Upper lobe of right lung (tissue), 1 donor: Measurements from ENCODE around the gene ZNF100. TPM values are rescaled to one million over a fixed set of nuclear protein-coding genes. Genes with fewer than 3 reads are reported as not detected.
"Not testable (repeated sequence)": the region's sequence is repeated elsewhere in the genome, so short reads cannot be mapped to it uniquely, and the experiment has no call there.

ENCODE experiments used
- ATAC-seq: fragments of 200-7000 bp; cut with Tn5 transposase; one replicate; pipeline ENCODE4 v1.9.1; 2020; ENCODE audit warnings: mild to moderate bottlenecking, moderate library complexity
- DNase-seq: peaks from one replicate; pipeline ENCODE4 v3.0.0-alpha.2; 2020
- H3K27ac ChIP-seq: fragments of 200-600 bp; one replicate; pipeline ENCODE4 v1.8.0; 2022
- H3K27me3 ChIP-seq: fragments of 200-600 bp; one replicate; pipeline ENCODE4 v1.8.0; 2022; ENCODE audit warnings: mild to moderate bottlenecking
- H3K36me3 ChIP-seq: fragments of 200-600 bp; one replicate; pipeline ENCODE4 v1.8.0; 2022
- H3K4me1 ChIP-seq: fragments of 200-600 bp; one replicate; pipeline ENCODE4 v1.8.0; 2022
- H3K4me3 ChIP-seq: fragments of 200-600 bp; one replicate; pipeline ENCODE4 v1.8.0; 2022; ENCODE audit warnings: mild to moderate bottlenecking
- H3K9me3 ChIP-seq: fragments of 200-600 bp; one replicate; pipeline ENCODE4 v1.8.0; 2022
- intact Hi-C: fragments of 100-400 bp; cut with DNase I; formaldehyde crosslinking; loops from one replicate; pipeline ENCODE4 v1.11.0; 2022
- total RNA-seq: library from RNA; stranded (reverse); fragmentation: NEBNext Ultra II Directional; extraction: Animal tissue kit (Norgen Biotek cat#: 25700); gene quantifications from one replicate; pipeline ENCODE4 v1.2.1, GENCODE V29; 2021
- TF ChIP-seq, protein P1 (sequence below): fragments of 200-600 bp; IDR thresholded peaks from one replicate; pipeline ENCODE4 v1.8.0; 2022; ENCODE audit warnings: antibody characterized with exemption
- donor health status: DM: no; HTN: yes; CAD: no; lungs with severe emphysema.

ZNF100 gene
- total RNA-seq, 1 donor from 2014 or later, result 14.5 TPM

DNA sequence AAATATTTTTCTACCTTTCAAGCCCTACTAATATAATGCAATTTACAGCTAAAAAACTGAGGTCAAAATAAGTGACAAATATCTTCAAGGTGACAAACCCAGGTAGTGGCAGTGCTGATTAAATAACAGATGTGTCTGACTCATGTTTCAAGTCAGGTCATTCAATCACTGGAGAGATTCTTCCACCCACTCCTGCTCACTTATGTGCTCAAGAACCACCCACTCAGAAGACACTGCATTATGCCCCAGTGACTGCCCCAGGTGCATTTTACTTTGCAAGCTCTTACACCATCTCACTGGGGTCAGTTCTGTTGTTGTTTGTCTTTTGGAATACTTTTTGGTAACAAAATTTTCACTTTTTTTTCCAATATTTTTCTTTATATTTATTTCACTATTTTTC, 2.2 kb downstream of the ZNF100 start:
- TF ChIP-seq, protein P1, sequence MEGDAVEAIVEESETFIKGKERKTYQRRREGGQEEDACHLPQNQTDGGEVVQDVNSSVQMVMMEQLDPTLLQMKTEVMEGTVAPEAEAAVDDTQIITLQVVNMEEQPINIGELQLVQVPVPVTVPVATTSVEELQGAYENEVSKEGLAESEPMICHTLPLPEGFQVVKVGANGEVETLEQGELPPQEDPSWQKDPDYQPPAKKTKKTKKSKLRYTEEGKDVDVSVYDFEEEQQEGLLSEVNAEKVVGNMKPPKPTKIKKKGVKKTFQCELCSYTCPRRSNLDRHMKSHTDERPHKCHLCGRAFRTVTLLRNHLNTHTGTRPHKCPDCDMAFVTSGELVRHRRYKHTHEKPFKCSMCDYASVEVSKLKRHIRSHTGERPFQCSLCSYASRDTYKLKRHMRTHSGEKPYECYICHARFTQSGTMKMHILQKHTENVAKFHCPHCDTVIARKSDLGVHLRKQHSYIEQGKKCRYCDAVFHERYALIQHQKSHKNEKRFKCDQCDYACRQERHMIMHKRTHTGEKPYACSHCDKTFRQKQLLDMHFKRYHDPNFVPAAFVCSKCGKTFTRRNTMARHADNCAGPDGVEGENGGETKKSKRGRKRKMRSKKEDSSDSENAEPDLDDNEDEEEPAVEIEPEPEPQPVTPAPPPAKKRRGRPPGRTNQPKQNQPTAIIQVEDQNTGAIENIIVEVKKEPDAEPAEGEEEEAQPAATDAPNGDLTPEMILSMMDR, result no peak
- Histone ChIP-seq H3K9me3 (no peaks in the 10 kb centered on the region), H3K27me3 (no peaks in the 10 kb centered on the region), H3K4me1 (peaks cover 5% of the 10 kb centered on the region), H3K36me3 (peaks cover 46% of the 10 kb centered on the region), H3K27ac (no peak overlapping the region), H3K4me3 (no peak overlapping the region)
- intact Hi-C loops, result no loop called here
- DNase-seq, result no peak
- ATAC-seq, result no peak

- H3K9me3 ChIP-seq, H3K4me1 ChIP-seq, DNase-seq, H3K27me3 ChIP-seq, H3K4me3 ChIP-seq, ATAC-seq, H3K27ac ChIP-seq, intact Hi-C loops: not testable (repeated sequence)
- H3K36me3 ChIP-seq, result peaks cover 68% of the 10 kb centered on the region
Measured at GRCh38 chr19:21761547-21761946, 5.8 kb downstream of the ZNF100 start.

DNA sequence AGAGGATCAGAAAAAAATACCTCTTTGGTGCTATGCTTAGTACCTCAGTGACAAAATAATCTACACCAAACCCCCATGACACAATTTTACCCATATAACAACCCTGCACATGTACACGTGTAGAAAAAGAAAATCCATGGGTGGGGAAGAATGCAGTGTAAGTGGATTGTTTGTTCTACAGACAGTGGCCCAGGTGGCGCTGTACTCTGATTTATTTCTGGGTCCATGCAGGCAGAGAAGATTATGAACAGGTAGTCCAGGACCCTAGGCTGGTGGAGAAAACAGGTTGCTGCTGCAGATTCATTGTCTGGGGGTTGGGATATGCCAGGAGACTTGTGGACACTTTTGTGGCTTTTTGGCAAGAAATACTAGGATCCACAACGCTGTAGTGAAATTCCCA, 9.1 kb downstream of the ZNF100 start:
- Histone ChIP-seq H3K9me3 (no peaks in the 10 kb centered on the region), H3K27me3 (no peaks in the 10 kb centered on the region), H3K4me1 (no peaks in the 10 kb centered on the region), H3K4me3 (no peak overlapping the region), H3K27ac (no peak overlapping the region), H3K36me3 (peaks cover 51% of the 10 kb centered on the region)
- intact Hi-C loops, result no loop called here
- TF ChIP-seq, protein P1, result no peak
- ATAC-seq (no peak), DNase-seq (no peak)

- ATAC-seq, DNase-seq, H3K27me3 ChIP-seq, H3K27ac ChIP-seq, H3K4me3 ChIP-seq, H3K9me3 ChIP-seq, H3K4me1 ChIP-seq, intact Hi-C loops: not testable (repeated sequence)
- H3K36me3 ChIP-seq, result peaks cover 52% of the 10 kb centered on the region
Measured at GRCh38 chr19:21755555-21755954, 11.8 kb downstream of the ZNF100 start.

DNA sequence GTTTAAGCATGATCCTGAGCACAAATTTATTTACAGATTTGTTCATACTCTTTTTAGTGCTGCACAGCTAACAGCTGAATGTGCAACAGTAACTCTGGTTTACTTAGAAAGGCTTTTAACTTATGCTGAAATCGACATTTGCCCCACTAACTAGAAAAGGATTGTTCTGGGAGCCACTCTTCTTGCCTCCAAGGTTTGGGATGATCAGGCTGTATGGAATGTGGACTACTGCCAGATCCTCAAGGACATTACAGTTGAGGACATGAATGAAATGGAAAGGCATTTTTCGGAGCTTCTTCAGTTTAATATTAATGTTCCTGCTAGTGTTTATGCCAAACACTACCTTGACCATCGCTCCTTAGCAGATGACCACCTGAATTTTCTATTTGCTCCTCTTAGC, 16.0 kb downstream of the ZNF100 start:
- ATAC-seq (no peak), DNase-seq (no peak)
- Histone ChIP-seq H3K36me3 (peaks cover 27% of the 10 kb centered on the region), H3K4me1 (no peaks in the 10 kb centered on the region), H3K27ac (no peak overlapping the region), H3K4me3 (no peak overlapping the region), H3K9me3 (no peaks in the 10 kb centered on the region), H3K27me3 (no peaks in the 10 kb centered on the region)
- intact Hi-C loops, result no loop called here
- TF ChIP-seq, protein P1, result no peak

DNA sequence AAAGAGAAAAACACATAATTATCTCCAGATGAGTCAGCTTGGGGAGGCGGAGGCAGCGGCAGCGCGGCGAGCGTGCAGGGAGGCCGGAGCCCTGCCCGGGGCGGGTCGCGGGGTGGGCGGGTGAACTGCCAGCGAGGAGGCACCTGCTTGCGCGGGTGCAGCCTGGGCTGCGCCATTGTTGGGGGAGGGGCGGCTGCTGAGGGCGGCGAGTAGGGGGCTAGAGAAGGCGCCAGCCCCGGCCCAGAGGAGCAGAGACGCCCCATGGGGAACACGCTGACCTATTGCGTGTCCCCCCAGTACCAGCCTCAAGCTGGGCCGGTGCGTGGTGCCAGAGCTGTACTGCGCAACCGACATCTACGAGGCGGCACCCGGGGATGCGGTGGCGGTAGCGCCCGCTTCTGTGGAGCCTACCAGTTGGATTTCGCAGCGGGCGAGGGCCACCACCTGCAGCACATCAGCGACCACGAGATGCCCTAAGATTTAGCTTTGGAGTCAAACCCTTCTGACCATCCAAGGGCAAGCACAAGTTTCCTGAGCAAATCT, 16.7 kb downstream of the ZNF100 start:
- intact Hi-C loops, result no loop called here
- H3K27me3 ChIP-seq, result no peaks in the 10 kb centered on the region
- H3K4me1 ChIP-seq, result no peaks in the 10 kb centered on the region
- peaks cover 27% of the 10 kb centered on the region for H3K36me3 ChIP-seq
- TF ChIP-seq, protein P1, result no peak
- ATAC-seq (no peak), DNase-seq (no peak)
- H3K4me3 ChIP-seq, result no peak overlapping the region
- H3K9me3 ChIP-seq, result no peaks in the 10 kb centered on the region
- no peak overlapping the region for H3K27ac ChIP-seq

DNA sequence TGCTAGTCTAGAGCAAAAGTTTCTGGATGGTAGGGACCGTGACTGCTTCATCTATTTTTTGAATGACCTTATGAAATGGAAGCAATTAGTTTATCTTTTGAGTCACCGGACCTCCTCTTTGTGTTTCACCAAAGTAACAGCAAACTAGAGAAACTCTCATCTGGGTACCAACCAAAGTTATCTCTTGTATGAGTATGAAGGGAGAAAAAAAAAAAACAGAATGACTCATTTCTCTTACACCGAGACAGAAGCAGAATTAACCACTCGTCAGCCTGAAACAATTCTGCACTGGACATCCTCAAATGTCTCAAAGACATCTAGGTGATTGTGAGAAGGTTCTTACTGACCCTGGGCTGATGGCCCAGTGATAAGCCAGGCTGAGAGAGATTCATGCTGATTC, 18.3 kb downstream of the ZNF100 start:
- TF ChIP-seq, protein P1, result no peak
- Histone ChIP-seq H3K9me3 (no peaks in the 10 kb centered on the region), H3K4me1 (no peaks in the 10 kb centered on the region), H3K4me3 (no peak overlapping the region), H3K27me3 (no peaks in the 10 kb centered on the region), H3K27ac (no peak overlapping the region), H3K36me3 (peaks cover 33% of the 10 kb centered on the region)
- intact Hi-C loops, result no loop called here
- ATAC-seq, result no peak
- no peak for DNase-seq
